Measurements from ENCODE around the gene ZNF385B.

ZNF385B gene

GRCh38 chr2:179580378-179581146 is 280.9 kb downstream of the ZNF385B start:
- no peak for DNase-seq (ENCODE audit: low spot score)
- Histone ChIP-seq H3K36me3 (ENCODE audit: low read depth) (no peaks in the 10 kb centered on the region), H3K4me3 (ENCODE audit: severe bottlenecking) (no peak overlapping the region), H3K4me1 (ENCODE audit: insufficient read depth, poor library complexity, severe bottlenecking) (no peaks in the 10 kb centered on the region), H3K9me3 (ENCODE audit: severe bottlenecking) (no peaks in the 10 kb centered on the region), H3K27me3 (ENCODE audit: insufficient read depth, poor library complexity, severe bottlenecking) (no peaks in the 10 kb centered on the region), H3K27ac (ENCODE audit: poor library complexity, severe bottlenecking) (no peak overlapping the region)
- TF ChIP-seq, protein P1, sequence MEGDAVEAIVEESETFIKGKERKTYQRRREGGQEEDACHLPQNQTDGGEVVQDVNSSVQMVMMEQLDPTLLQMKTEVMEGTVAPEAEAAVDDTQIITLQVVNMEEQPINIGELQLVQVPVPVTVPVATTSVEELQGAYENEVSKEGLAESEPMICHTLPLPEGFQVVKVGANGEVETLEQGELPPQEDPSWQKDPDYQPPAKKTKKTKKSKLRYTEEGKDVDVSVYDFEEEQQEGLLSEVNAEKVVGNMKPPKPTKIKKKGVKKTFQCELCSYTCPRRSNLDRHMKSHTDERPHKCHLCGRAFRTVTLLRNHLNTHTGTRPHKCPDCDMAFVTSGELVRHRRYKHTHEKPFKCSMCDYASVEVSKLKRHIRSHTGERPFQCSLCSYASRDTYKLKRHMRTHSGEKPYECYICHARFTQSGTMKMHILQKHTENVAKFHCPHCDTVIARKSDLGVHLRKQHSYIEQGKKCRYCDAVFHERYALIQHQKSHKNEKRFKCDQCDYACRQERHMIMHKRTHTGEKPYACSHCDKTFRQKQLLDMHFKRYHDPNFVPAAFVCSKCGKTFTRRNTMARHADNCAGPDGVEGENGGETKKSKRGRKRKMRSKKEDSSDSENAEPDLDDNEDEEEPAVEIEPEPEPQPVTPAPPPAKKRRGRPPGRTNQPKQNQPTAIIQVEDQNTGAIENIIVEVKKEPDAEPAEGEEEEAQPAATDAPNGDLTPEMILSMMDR (IDR thresholded peaks at IDR 0.05; ENCODE audit: poor library complexity, severe bottlenecking) = no peak
- ATAC-seq (ENCODE audit: low read depth) = no peak

- no peaks in the 10 kb centered on the region for H3K4me1 ChIP-seq (ENCODE audit: insufficient read depth, poor library complexity, severe bottlenecking)
- H3K27me3 ChIP-seq (ENCODE audit: insufficient read depth, poor library complexity, severe bottlenecking) = no peaks in the 10 kb centered on the region
- no peaks in the 10 kb centered on the region for H3K9me3 ChIP-seq (ENCODE audit: severe bottlenecking)
- no peak for ATAC-seq (ENCODE audit: low read depth)
- H3K4me3 ChIP-seq (ENCODE audit: severe bottlenecking) = no peak overlapping the region
- no peak for DNase-seq (ENCODE audit: low spot score)
- H3K36me3 ChIP-seq (ENCODE audit: low read depth) = no peaks in the 10 kb centered on the region
- TF ChIP-seq, protein P1 (IDR thresholded peaks at IDR 0.05; ENCODE audit: poor library complexity, severe bottlenecking) = no peak
- no peak overlapping the region for H3K27ac ChIP-seq (ENCODE audit: poor library complexity, severe bottlenecking)
Observed at GRCh38 chr2:179579800-179580199, 281.6 kb downstream of the ZNF385B start.

DNA sequence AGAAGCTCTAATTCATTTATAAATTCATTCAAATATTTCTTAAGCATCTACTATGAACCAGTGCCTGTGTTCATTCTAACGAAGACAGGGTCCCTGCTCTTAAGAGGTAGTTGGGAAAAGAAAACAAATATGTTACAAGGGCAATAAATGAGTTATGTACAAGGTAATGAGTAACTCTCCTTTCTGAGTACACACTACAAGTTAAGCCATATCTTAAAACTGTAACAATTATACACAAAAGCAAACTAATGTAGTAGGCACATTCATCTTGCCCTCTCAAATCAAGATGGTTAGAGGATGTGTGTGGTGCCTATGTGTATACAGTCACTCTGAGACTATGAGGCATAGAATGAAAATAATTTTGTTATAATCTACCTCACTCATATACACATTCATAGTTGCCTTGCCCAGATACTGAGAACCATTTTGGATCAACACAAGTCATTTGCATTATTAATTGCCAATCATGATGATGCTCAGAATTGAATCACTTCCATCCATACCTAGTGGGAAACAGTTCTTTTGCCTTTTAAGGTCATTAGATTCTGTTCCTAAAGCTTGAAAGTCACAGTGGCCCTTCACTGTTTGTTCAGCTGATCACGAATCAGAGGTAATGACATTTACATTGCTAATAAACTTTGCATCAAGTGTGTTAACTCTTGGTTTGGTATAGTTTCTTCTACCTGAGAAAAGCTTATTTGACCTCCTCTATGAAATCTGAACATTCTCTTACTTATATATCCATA is 283.1 kb downstream of the ZNF385B start:
- Histone ChIP-seq H3K27me3 (ENCODE audit: insufficient read depth, poor library complexity, severe bottlenecking) (no peaks in the 10 kb centered on the region), H3K4me1 (ENCODE audit: insufficient read depth, poor library complexity, severe bottlenecking) (no peaks in the 10 kb centered on the region), H3K9me3 (ENCODE audit: severe bottlenecking) (no peaks in the 10 kb centered on the region), H3K36me3 (ENCODE audit: low read depth) (no peaks in the 10 kb centered on the region), H3K4me3 (ENCODE audit: severe bottlenecking) (no peak overlapping the region), H3K27ac (ENCODE audit: poor library complexity, severe bottlenecking) (no peak overlapping the region)
- TF ChIP-seq, protein P1 (IDR thresholded peaks at IDR 0.05; ENCODE audit: poor library complexity, severe bottlenecking) = no peak
- DNase-seq (ENCODE audit: low spot score) (no peak), ATAC-seq (ENCODE audit: low read depth) (no peak)

DNA sequence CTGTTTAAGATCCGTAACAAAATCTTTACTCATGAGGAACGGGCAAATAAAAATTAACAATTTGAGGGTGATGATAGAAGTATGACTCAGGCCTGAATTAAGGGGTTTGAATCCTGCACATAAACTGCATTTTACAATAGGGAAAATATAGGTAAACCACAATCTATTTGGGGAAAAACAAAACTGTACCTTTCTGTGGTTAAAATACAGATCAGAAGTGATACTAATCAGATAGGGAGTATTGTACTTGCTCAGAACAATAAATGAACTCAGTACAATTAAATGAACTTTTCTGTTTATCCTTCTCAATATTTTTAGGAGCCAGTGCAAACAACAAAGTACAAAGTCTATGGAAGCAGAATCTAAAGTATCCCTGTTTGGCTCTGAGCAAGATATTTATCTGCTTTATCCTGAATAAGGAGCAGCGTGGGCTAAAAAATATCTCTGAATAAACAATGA is 287.3 kb downstream of the ZNF385B start:
- TF ChIP-seq, protein P1 (IDR thresholded peaks at IDR 0.05; ENCODE audit: poor library complexity, severe bottlenecking) = no peak
- Histone ChIP-seq H3K27ac (ENCODE audit: poor library complexity, severe bottlenecking) (no peak overlapping the region), H3K4me3 (ENCODE audit: severe bottlenecking) (no peak overlapping the region), H3K36me3 (ENCODE audit: low read depth) (no peaks in the 10 kb centered on the region), H3K27me3 (ENCODE audit: insufficient read depth, poor library complexity, severe bottlenecking) (no peaks in the 10 kb centered on the region), H3K9me3 (ENCODE audit: severe bottlenecking) (no peaks in the 10 kb centered on the region), H3K4me1 (ENCODE audit: insufficient read depth, poor library complexity, severe bottlenecking) (peaks cover 11% of the 10 kb centered on the region)
- no peak for ATAC-seq (ENCODE audit: low read depth)
- DNase-seq (ENCODE audit: low spot score) = no peak
